ENCODE data around the gene ABCC10.
"Not testable (repeated sequence)": the region's sequence is repeated elsewhere in the genome, so short reads cannot be mapped to it uniquely, and the experiment has no call there.

Gene ABCC10

GRCh38 chr6:43444582-43444981 lies 17.2 kb downstream of the ABCC10 start:
- Mint-ChIP-seq H3K27ac (peak overlapping the region; percentile 33), H3K27me3 (no peaks in the 10 kb centered on the region), H3K4me1 (no peaks in the 10 kb centered on the region), H3K9me3 (no peaks in the 10 kb centered on the region), H3K4me3 (no peak overlapping the region), H3K36me3 (peaks cover 47 to 69% of the 10 kb centered on the region in 2 donors)
- ATAC-seq (replicated peaks) (no peak), DNase-seq (no peak)

GRCh38 chr6:43445576-43445975 lies 18.2 kb downstream of the ABCC10 start:
- Mint-ChIP-seq H3K27me3 (no peaks in the 10 kb centered on the region), H3K27ac (peak overlapping the region; percentile 88), H3K9me3 (no peaks in the 10 kb centered on the region), H3K4me1 (no peaks in the 10 kb centered on the region), H3K4me3 (no peak overlapping the region), H3K36me3 (peaks cover 54 to 79% of the 10 kb centered on the region in 2 donors)
- DNase-seq, result no peak
- ATAC-seq (replicated peaks), result no peak

- H3K27me3 Mint-ChIP-seq, result no peaks in the 10 kb centered on the region
- no peaks in the 10 kb centered on the region for H3K4me1 Mint-ChIP-seq
These were observed 20.3 kb downstream of the ABCC10 start for GRCh38 chr6:43447604-43448003.

GRCh38 chr6:43448916-43449315 lies 21.6 kb downstream of the ABCC10 start:
- Mint-ChIP-seq H3K9me3 (no peaks in the 10 kb centered on the region), H3K27me3 (no peaks in the 10 kb centered on the region), H3K4me1 (no peaks in the 10 kb centered on the region), H3K4me3 (no peak overlapping the region), H3K36me3 (peaks cover 47 to 75% of the 10 kb centered on the region in 2 donors), H3K27ac (no peak overlapping the region)
- DNase-seq, result no peak
- no peak for ATAC-seq (replicated peaks)

More at GRCh38 chr6:43447604-43448003, 20.3 kb downstream of the ABCC10 start:
- ATAC-seq (replicated peaks) (no peak), DNase-seq (no peak)
- peaks cover 50 to 81% of the 10 kb centered on the region in 2 donors for H3K36me3 Mint-ChIP-seq
- no peaks in the 10 kb centered on the region for H3K9me3 Mint-ChIP-seq
- no peak overlapping the region for H3K27ac Mint-ChIP-seq
- no peak overlapping the region for H3K4me3 Mint-ChIP-seq

GRCh38 chr6:43450699-43451131 lies 23.4 kb downstream of the ABCC10 start:
- Mint-ChIP-seq H3K4me3 (no peak overlapping the region), H3K27me3 (no peaks in the 10 kb centered on the region), H3K27ac (no peak overlapping the region), H3K36me3 (peaks cover 44 to 62% of the 10 kb centered on the region in 2 donors), H3K4me1 (peaks cover 9 to 15% of the 10 kb centered on the region in 2 donors), H3K9me3 (no peaks in the 10 kb centered on the region)
- DNase-seq (no peak), ATAC-seq (replicated peaks) (no peak)

- Mint-ChIP-seq H3K27me3 (no peaks in the 10 kb centered on the region), H3K36me3 (peaks cover 38 to 60% of the 10 kb centered on the region in 2 donors), H3K27ac (no peak overlapping the region), H3K4me1 (peaks cover 14 to 21% of the 10 kb centered on the region in 2 donors), H3K4me3 (no peak overlapping the region), H3K9me3 (no peaks in the 10 kb centered on the region)
- no peak for ATAC-seq (replicated peaks)
- DNase-seq, result no peak
These were observed 24.0 kb downstream of the ABCC10 start for GRCh38 chr6:43451348-43451747.

GRCh38 chr6:43451939-43452338 lies 24.6 kb downstream of the ABCC10 start:
- Mint-ChIP-seq H3K4me1 (peaks cover 14 to 27% of the 10 kb centered on the region in 2 donors), H3K27me3 (peaks cover 4 to 5% of the 10 kb centered on the region in 2 donors), H3K27ac (peak overlapping the region; percentile 74), H3K4me3 (no peak overlapping the region), H3K36me3 (peaks cover 35 to 55% of the 10 kb centered on the region in 2 donors), H3K9me3 (peaks cover 0 to 2% of the 10 kb centered on the region in 2 donors)
- no peak for DNase-seq
- ATAC-seq (replicated peaks), result no peak

- H3K4me1 Mint-ChIP-seq, result peaks cover 14 to 28% of the 10 kb centered on the region in 2 donors
- no peak for DNase-seq
- peaks cover 0 to 2% of the 10 kb centered on the region in 2 donors for H3K9me3 Mint-ChIP-seq
- H3K36me3 Mint-ChIP-seq, result peaks cover 26 to 46% of the 10 kb centered on the region in 2 donors
- no peak overlapping the region for H3K27ac Mint-ChIP-seq
- H3K4me3 Mint-ChIP-seq, result no peak overlapping the region
- no peak for ATAC-seq (replicated peaks)
- H3K27me3 Mint-ChIP-seq, result peaks cover 5 to 6% of the 10 kb centered on the region in 2 donors
These were observed 25.6 kb downstream of the ABCC10 start for GRCh38 chr6:43452896-43453295.

GRCh38 chr6:43453831-43454230 lies 26.5 kb downstream of the ABCC10 start:
- H3K27ac Mint-ChIP-seq, result peak overlapping the region; percentile 84
- no peak for DNase-seq
- H3K27me3 Mint-ChIP-seq, result peaks cover 5 to 6% of the 10 kb centered on the region in 2 donors
- no peak for ATAC-seq (replicated peaks)
- peaks cover 24 to 38% of the 10 kb centered on the region in 2 donors for H3K36me3 Mint-ChIP-seq
- H3K4me3 Mint-ChIP-seq, result peak overlapping the region; percentile 85 to 93
- peaks cover 0 to 2% of the 10 kb centered on the region in 2 donors for H3K9me3 Mint-ChIP-seq
- peaks cover 14 to 28% of the 10 kb centered on the region in 2 donors for H3K4me1 Mint-ChIP-seq

- peak overlapping the region; percentile 85 to 93 for H3K4me3 Mint-ChIP-seq
- peaks cover 23 to 33% of the 10 kb centered on the region in 2 donors for H3K36me3 Mint-ChIP-seq
- H3K27ac Mint-ChIP-seq, result peak overlapping the region; percentile 84
- peaks cover 14 to 28% of the 10 kb centered on the region in 2 donors for H3K4me1 Mint-ChIP-seq
- no peak for DNase-seq
- H3K27me3 Mint-ChIP-seq, result peaks cover 5 to 6% of the 10 kb centered on the region in 2 donors
- peaks cover 0 to 2% of the 10 kb centered on the region in 2 donors for H3K9me3 Mint-ChIP-seq
- ATAC-seq (replicated peaks), result peak; percentile 69 to 71
These were observed 27.0 kb downstream of the ABCC10 start for GRCh38 chr6:43454290-43454695.

GRCh38 chr6:43454696-43455530 lies 27.6 kb downstream of the ABCC10 start:
- Mint-ChIP-seq H3K36me3 (peaks cover 21 to 27% of the 10 kb centered on the region in 2 donors), H3K4me1 (peaks cover 14 to 28% of the 10 kb centered on the region in 2 donors), H3K27me3 (peaks cover 5 to 6% of the 10 kb centered on the region in 2 donors), H3K4me3 (peak overlapping the region; percentile 85 to 93), H3K9me3 (peaks cover 0 to 2% of the 10 kb centered on the region in 2 donors), H3K27ac (peak overlapping the region; percentile 84)
- DNase-seq (peak; percentile 56), ATAC-seq (replicated peaks) (peak; percentile 66 to 69)

- Mint-ChIP-seq H3K4me1 (peaks cover 14 to 28% of the 10 kb centered on the region in 2 donors), H3K27me3 (peaks cover 5 to 6% of the 10 kb centered on the region in 2 donors), H3K4me3 (peak within 1 kb of the TSS; percentile 85 to 93), H3K9me3 (peaks cover 0 to 2% of the 10 kb centered on the region in 2 donors), H3K27ac (peak within 1 kb of the TSS; percentile 84), H3K36me3 (peaks cover 16 to 19% of the 10 kb centered on the region in 2 donors)
- no peak for DNase-seq
- peak; percentile 55 to 68 for ATAC-seq (replicated peaks)
These were observed 28.4 kb downstream of the ABCC10 start, which contains the start of gene DLK2 for GRCh38 chr6:43455531-43456428. DLK2 (minus strand) TSS chr6:43455548; CDS start chr6:43454825, 723 bp downstream.

GRCh38 chr6:43457643-43458042 lies 30.3 kb downstream of the ABCC10 start:
- Mint-ChIP-seq H3K9me3 (peaks cover 0 to 2% of the 10 kb centered on the region in 2 donors), H3K27ac (no peak overlapping the region), H3K27me3 (peaks cover 16 to 19% of the 10 kb centered on the region in 2 donors), H3K36me3 (peaks cover 12 to 13% of the 10 kb centered on the region in 2 donors), H3K4me1 (peaks cover 14 to 28% of the 10 kb centered on the region in 2 donors), H3K4me3 (no peak overlapping the region)
- DNase-seq (no peak), ATAC-seq (replicated peaks) (no peak)

GRCh38 chr6:43458154-43458553 lies 30.8 kb downstream of the ABCC10 start:
- ATAC-seq (replicated peaks); DNase-seq; H3K36me3 Mint-ChIP-seq; H3K27ac Mint-ChIP-seq; H3K4me3 Mint-ChIP-seq; H3K9me3 Mint-ChIP-seq: not testable (repeated sequence)
- peaks cover 20 to 24% of the 10 kb centered on the region in 2 donors for H3K27me3 Mint-ChIP-seq
- peaks cover 14 to 28% of the 10 kb centered on the region in 2 donors for H3K4me1 Mint-ChIP-seq
